Measurements from ENCODE around the gene RRP1. TPM values are rescaled to one million over a fixed set of nuclear protein-coding genes. Genes with fewer than 3 reads are reported as not detected.
"Not testable (repeated sequence)": the region's sequence is repeated elsewhere in the genome, so short reads cannot be mapped to it uniquely, and the experiment has no call there.

The RRP1 gene
- total RNA-seq, 2 donors from 2014 or later = 9.9 to 27.7 TPM

DNA sequence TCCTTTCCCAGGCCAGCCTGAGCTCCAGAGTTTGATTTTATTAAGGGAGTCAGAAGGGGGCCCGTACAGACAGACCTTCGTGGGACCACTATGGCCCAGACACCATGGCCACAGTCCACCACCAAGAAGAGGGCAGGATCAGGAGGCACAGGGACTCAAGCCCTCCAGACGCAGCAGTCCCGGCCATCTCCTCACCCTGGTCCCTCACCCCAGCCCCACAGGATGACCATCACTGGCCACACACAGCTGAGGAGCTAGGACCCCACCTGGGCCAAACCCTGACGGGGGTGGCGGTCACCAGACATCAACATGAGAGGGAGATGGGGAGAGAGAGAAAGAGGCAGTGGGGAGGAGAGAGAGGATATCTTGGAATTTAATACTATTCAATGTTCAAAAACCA, 46.5 kb downstream of the RRP1 start:
- 70 to 80% methylated on average over 4 to 6 of the region's 6 CpGs for WGBS, 2 donors
- Histone ChIP-seq H3K9me3 (no peaks in the 10 kb centered on the region), H3K36me3 (replicated peaks in 1 of 2; ENCODE audit: insufficient read depth in 1 of 2, low read depth in 2 of 2) (no peaks in the 10 kb centered on the region), H3K4me1 (no peaks in the 10 kb centered on the region), H3K27ac (no peak overlapping the region), H3K4me3 (no peak overlapping the region), H3K27me3 (no peaks in the 10 kb centered on the region)
- DNase-seq = no peak
- no peak for ATAC-seq
- intact Hi-C loops (cut with DNase I) = no loop called here
- TF ChIP-seq, protein P1, sequence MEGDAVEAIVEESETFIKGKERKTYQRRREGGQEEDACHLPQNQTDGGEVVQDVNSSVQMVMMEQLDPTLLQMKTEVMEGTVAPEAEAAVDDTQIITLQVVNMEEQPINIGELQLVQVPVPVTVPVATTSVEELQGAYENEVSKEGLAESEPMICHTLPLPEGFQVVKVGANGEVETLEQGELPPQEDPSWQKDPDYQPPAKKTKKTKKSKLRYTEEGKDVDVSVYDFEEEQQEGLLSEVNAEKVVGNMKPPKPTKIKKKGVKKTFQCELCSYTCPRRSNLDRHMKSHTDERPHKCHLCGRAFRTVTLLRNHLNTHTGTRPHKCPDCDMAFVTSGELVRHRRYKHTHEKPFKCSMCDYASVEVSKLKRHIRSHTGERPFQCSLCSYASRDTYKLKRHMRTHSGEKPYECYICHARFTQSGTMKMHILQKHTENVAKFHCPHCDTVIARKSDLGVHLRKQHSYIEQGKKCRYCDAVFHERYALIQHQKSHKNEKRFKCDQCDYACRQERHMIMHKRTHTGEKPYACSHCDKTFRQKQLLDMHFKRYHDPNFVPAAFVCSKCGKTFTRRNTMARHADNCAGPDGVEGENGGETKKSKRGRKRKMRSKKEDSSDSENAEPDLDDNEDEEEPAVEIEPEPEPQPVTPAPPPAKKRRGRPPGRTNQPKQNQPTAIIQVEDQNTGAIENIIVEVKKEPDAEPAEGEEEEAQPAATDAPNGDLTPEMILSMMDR (IDR thresholded peaks at IDR 0.05) = no peak
- TF ChIP-seq POLR2A (IDR thresholded peaks at IDR 0.05) = no peak

DNA sequence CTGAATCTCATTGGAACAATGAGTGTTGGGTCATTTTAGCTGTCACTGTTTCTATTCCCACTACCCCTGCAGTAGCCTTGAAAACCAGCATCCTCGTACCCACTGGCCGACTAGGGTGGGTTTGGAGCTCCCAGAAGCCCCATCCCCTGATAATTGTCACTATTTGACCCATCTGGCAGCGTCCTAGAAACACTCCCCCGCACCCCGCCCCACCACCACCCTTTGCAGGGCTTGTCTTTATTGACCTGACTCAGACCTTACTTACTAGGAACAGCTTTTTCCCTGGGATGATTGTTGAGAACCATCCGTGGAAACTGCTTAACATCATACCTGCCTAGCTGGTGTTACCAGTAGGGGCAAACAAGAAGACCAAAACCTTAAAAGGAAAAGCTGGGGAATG, 47.2 kb downstream of the RRP1 start:
- Histone ChIP-seq H3K36me3 (replicated peaks in 1 of 2; ENCODE audit: insufficient read depth in 1 of 2, low read depth in 2 of 2) (no peaks in the 10 kb centered on the region), H3K9me3 (no peaks in the 10 kb centered on the region), H3K4me3 (no peak overlapping the region), H3K27ac (no peak overlapping the region), H3K4me1 (no peaks in the 10 kb centered on the region), H3K27me3 (no peaks in the 10 kb centered on the region)
- 65 to 69% methylated on average over 6 of the region's 6 CpGs for WGBS, 2 donors
- no peak for ATAC-seq
- intact Hi-C loops (cut with DNase I) = no loop called here
- TF ChIP-seq, protein P1 (IDR thresholded peaks at IDR 0.05) = no peak
- no peak for TF ChIP-seq POLR2A (IDR thresholded peaks at IDR 0.05)
- DNase-seq = no peak

DNA sequence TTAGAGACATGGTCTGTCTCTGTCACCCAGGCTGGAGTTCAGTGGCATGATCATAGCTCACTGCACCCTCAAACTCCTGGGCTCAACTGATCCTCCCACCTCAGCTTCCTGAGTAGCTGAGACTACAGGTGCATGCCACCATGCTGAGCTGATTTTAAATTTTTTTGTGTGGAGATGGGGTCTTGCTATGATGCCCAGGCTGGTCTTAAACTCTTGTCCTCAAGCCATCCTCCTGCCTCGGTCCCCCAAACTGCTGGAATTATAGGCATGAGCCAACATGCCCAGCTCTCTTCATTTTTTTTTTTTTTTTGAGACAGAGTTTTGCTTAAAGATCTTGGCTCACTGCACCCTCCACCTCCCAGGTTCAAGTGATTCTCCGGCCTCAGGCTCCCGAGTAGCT, 50.9 kb downstream of the RRP1 start:
- DNase-seq = no peak
- TF ChIP-seq, protein P1 (IDR thresholded peaks at IDR 0.05) = no peak
- TF ChIP-seq POLR2A (IDR thresholded peaks at IDR 0.05) = no peak
- intact Hi-C loops (cut with DNase I) = no loop called here
- no peak overlapping the region for H3K27ac ChIP-seq
- no peak overlapping the region for H3K4me3 ChIP-seq
- no peaks in the 10 kb centered on the region for H3K27me3 ChIP-seq
- no peak for ATAC-seq
- 89 to 97% methylated on average over 3 of the region's 3 CpGs for WGBS, 2 donors
- no peaks in the 10 kb centered on the region for H3K9me3 ChIP-seq
- H3K4me1 ChIP-seq = no peaks in the 10 kb centered on the region
- H3K36me3 ChIP-seq (replicated peaks in 1 of 2; ENCODE audit: insufficient read depth in 1 of 2, low read depth in 2 of 2) = no peaks in the 10 kb centered on the region

DNA sequence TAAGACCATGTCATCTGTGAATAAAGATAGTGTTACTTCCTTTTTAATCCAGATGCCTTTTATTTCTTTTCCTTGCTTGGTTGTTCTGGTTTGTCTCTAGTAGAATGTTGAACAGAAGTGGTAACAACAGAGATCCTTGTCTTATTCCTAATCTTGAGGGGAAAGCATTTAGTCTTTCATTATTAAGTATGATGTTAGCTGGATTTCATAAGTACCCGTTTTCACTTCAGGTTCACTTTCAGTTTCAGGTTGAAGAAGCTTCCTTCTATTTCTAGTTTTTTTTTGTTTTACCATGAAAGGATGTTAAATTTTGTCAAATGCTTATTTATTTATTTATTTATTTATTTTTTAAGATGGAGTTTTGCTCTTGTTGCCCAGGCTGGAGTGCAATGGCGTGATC, 53.4 kb downstream of the RRP1 start:
- Histone ChIP-seq H3K4me1 (no peaks in the 10 kb centered on the region), H3K27me3 (no peaks in the 10 kb centered on the region), H3K27ac (no peak overlapping the region), H3K9me3 (no peaks in the 10 kb centered on the region), H3K36me3 (replicated peaks in 1 of 2; ENCODE audit: insufficient read depth in 1 of 2, low read depth in 2 of 2) (no peaks in the 10 kb centered on the region), H3K4me3 (no peak overlapping the region)
- no peak for ATAC-seq
- no peak for TF ChIP-seq POLR2A (IDR thresholded peaks at IDR 0.05)
- TF ChIP-seq, protein P1 (IDR thresholded peaks at IDR 0.05) = no peak
- no peak for DNase-seq
- WGBS, 2 donors = 69 to 86% methylated on average over 2 of the region's 2 CpGs
- intact Hi-C loops (cut with DNase I) = no loop called here

DNA sequence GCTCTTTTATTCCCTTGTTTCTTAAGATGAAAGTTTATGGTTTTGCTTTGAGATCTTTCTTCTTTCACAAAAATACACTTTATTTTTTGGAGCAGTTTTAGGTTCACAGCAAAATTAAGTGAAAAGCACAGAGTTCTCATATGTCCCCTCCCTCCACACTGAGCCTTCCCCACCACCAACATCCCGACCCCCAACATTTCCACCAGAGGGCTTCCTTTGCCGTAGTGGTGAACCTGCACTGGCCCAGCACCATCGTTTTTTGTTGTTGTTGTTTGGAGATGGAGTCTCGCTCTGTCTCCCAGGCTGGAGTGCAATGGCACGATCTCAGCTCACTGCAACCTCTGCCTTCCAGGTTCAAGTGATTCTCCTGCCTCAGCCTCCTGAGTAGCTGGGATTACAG, 55.5 kb downstream of the RRP1 start:
- H3K9me3 ChIP-seq; H3K4me3 ChIP-seq; H3K4me1 ChIP-seq; H3K27ac ChIP-seq; DNase-seq; H3K27me3 ChIP-seq; intact Hi-C loops (cut with DNase I); ATAC-seq; H3K36me3 ChIP-seq (replicated peaks in 1 of 2; ENCODE audit: insufficient read depth in 1 of 2, low read depth in 2 of 2): not testable (repeated sequence)
- 69 to 75% methylated on average over 5 of the region's 5 CpGs for WGBS, 2 donors

Data from body of pancreas (tissue), 4 donors.